Endothelial cell of umbilical vein (primary cell): Measurements from ENCODE around the gene DTD1. TPM values are rescaled to one million over a fixed set of nuclear protein-coding genes. Genes with fewer than 3 reads are reported as not detected.

ENCODE experiments used
- BruUV-seq: library from RNA; stranded (reverse); fragments of 400-500 nt; replicated peaks from 2 replicates; lab custom pipeline; 2021; lab: Mats Ljungman, UMichigan
- CTCF ChIA-PET: fragments of 300-600, 350-600 bp; sonication (Branson Sonifier 250); formaldehyde crosslinking; loops from one replicate; lab custom pipeline; 2021; ENCODE audit warnings: antibody characterized with exemption, inconsistent platforms; lab: Charles Lee
- POLR2A ChIA-PET: fragments of 300-600, 350-600 bp; sonication (Branson Sonifier 250); formaldehyde crosslinking; loops from one replicate; lab custom pipeline; 2021; ENCODE audit warnings: antibody characterized with exemption, inconsistent platforms; lab: Charles Lee
- DNase-seq: peaks from one replicate; pipeline ENCODE4 v3.0.0-alpha.2; 2011; ENCODE audit warnings: low read depth, low spot score
- FAIRE-seq: peaks from 2 replicates; lab custom pipeline; 2011; peaks lifted over from hg19 to GRCh38; lab: Jason Lieb, UNC
- H2AFZ ChIP-seq: 2 replicates; pipeline ENCODE4 v1.6.0; 2012; ENCODE audit warnings: low read depth, low read length, control low read depth, inconsistent platforms
- H3K27ac ChIP-seq: 2 replicates; pipeline ENCODE4 v1.5.1; 2011; ENCODE audit warnings: low read depth, mild to moderate bottlenecking, control low read depth, low read length, moderate library complexity; ENCODE audit not compliant: insufficient read depth
- H3K27me3 ChIP-seq, 2 experiments: 2 replicates each; pipeline versions ENCODE4 v1.6.0 to v1.6.1; 2011; ENCODE audit warnings: low read length in 2 of 2, mixed read lengths in 1 of 2; ENCODE audit not compliant: control insufficient read depth in 2 of 2, insufficient read depth in 2 of 2
- H3K36me3 ChIP-seq, 2 experiments: 2 replicates in 1 of 2; 3 replicates in 1 of 2; pipeline ENCODE4 v1.5.1; 2011; ENCODE audit warnings: low read length in 2 of 2, mild to moderate bottlenecking in 1 of 2, moderate library complexity in 1 of 2; ENCODE audit not compliant: control insufficient read depth in 2 of 2, insufficient read depth in 2 of 2; ENCODE audit errors: extremely low read depth in 1 of 2
- H3K4me1 ChIP-seq: 3 replicates; pipeline ENCODE4 v1.5.1; 2011; ENCODE audit warnings: mild to moderate bottlenecking, low read length; ENCODE audit not compliant: control insufficient read depth, insufficient read depth; ENCODE audit errors: extremely low read depth
- H3K4me2 ChIP-seq: 2 replicates; pipeline ENCODE4 v1.6.1; 2011; ENCODE audit warnings: low read length, control low read depth, mixed read lengths; ENCODE audit not compliant: insufficient read depth
- H3K4me3 ChIP-seq, 3 experiments: fragments of 200-600 bp in 1 of 3; sonication (generic), shearing (Covaris generic) in 1 of 3; replicated peaks in 1 of 3; 2 replicates each; pipeline ENCODE4 v1.5.1; 2011 to 2016; ENCODE audit warnings: control low read depth in 3 of 3, low read length in 3 of 3, mild to moderate bottlenecking in 2 of 3, inconsistent platforms in 1 of 3, low read depth in 1 of 3, moderate library complexity in 1 of 3; ENCODE audit not compliant: insufficient read depth in 1 of 3
- H3K79me2 ChIP-seq: 2 replicates; pipeline ENCODE4 v1.6.0; 2012; ENCODE audit warnings: low read length, inconsistent platforms; ENCODE audit not compliant: control insufficient read depth, insufficient read depth
- H3K9ac ChIP-seq: replicated peaks from 2 replicates; pipeline ENCODE3; 2011; ENCODE audit warnings: low read length, control low read depth; ENCODE audit not compliant: insufficient read depth; ENCODE audit errors: extremely low read depth
- H3K9me1 ChIP-seq: replicated peaks from 3 replicates; pipeline ENCODE4 v1.6.0; 2011; ENCODE audit warnings: mild to moderate bottlenecking, low read length; ENCODE audit not compliant: control insufficient read depth, insufficient read depth; ENCODE audit errors: extremely low read depth
- H3K9me3 ChIP-seq: replicated peaks from 2 replicates; pipeline ENCODE4 v1.5.1; 2012; ENCODE audit warnings: low read length, inconsistent platforms; ENCODE audit not compliant: control insufficient read depth, insufficient read depth
- H4K20me1 ChIP-seq: replicated peaks from 2 replicates; pipeline ENCODE3; 2011; ENCODE audit warnings: mild to moderate bottlenecking, low read length; ENCODE audit not compliant: control insufficient read depth, insufficient read depth; ENCODE audit errors: extremely low read depth
- EZH2 ChIP-seq: IDR thresholded peaks from 2 replicates; pipeline ENCODE4 v1.6.1; 2012; ENCODE audit warnings: borderline replicate concordance, low read depth, mild to moderate bottlenecking, moderate library complexity, low read length, inconsistent platforms; ENCODE audit not compliant: severe bottlenecking
- FOS ChIP-seq: IDR thresholded peaks from 2 replicates; pipeline ENCODE4 v1.6.1; 2011; ENCODE audit warnings: mild to moderate bottlenecking, low read length, moderate library complexity, borderline replicate concordance; ENCODE audit not compliant: insufficient read depth
- GATA2 ChIP-seq: IDR thresholded peaks from 2 replicates; pipeline ENCODE4 v1.7.0; 2011; ENCODE audit warnings: low read depth, mild to moderate bottlenecking, moderate library complexity, mixed read lengths, low read length; ENCODE audit not compliant: insufficient read length, insufficient read depth
- JUN ChIP-seq: IDR thresholded peaks from 2 replicates; pipeline ENCODE4 v1.6.1; 2011; ENCODE audit warnings: borderline replicate concordance, low read depth; ENCODE audit not compliant: insufficient read length, insufficient read depth
- MAX ChIP-seq: IDR thresholded peaks from 2 replicates; pipeline ENCODE4 v1.6.1; 2011; ENCODE audit not compliant: insufficient read depth, insufficient read length
- POLR2A ChIP-seq: IDR thresholded peaks from 2 replicates; pipeline ENCODE4 v1.6.1; 2012; ENCODE audit warnings: low read depth, mild to moderate bottlenecking, control low read depth, low read length
- POLR2AphosphoS5 ChIP-seq: IDR thresholded peaks from 2 replicates; pipeline ENCODE4 v1.6.1; 2012; ENCODE audit warnings: low read depth, mild to moderate bottlenecking, control low read depth, low read length, moderate library complexity; ENCODE audit not compliant: insufficient read depth
- dilution Hi-C: fragments of 300-500 bp; cut with MboI; formaldehyde crosslinking; loops from one replicate; pipeline ENCODE4 v1.15.0; 2019; ENCODE audit warnings: low sequenced_read_pairs; ENCODE audit not compliant: extremely low pct_ligation_motif_present
- intact Hi-C: fragments of 100-400 bp; cut with micrococcal nuclease; formaldehyde crosslinking; loops from one replicate; pipeline ENCODE4 v1.10.0; 2022
- polyA plus RNA-seq, 4 experiments: library from polyadenylated mRNA; depleted of rRNA in 3 of 4; stranded (reverse) in 3 of 4; unstranded in 1 of 4; fragments of >200 nt; gene quantifications; 2 replicates each; pipeline versions ENCODE4 v1.2.1 to v1.2.3, GENCODE V29; 2011 to 2012; ENCODE audit warnings: missing spikeins in 1 of 4
- total RNA-seq: library from RNA; stranded (reverse); gene quantifications from 2 replicates; pipeline ENCODE4 v1.2.3, GENCODE V29; 2021
- TF ChIP-seq, protein P1 (sequence below), 2 donors: IDR thresholded peaks; 1 replicate in 1 of 2; 2 replicates in 1 of 2; pipeline ENCODE4 v1.5.1; 2011; ENCODE audit warnings: low read length in 2 of 2, mild to moderate bottlenecking in 2 of 2, moderate library complexity in 2 of 2, control low read depth in 1 of 2, inconsistent platforms in 1 of 2, low read depth in 1 of 2; ENCODE audit not compliant: insufficient read depth in 1 of 2; ENCODE audit errors: extremely low read depth in 1 of 2

Gene DTD1
- total and polyA plus RNA-seq, 2 donors (not counting 3 experiments of a cell fraction or from before 2014, with no cell fraction given), result 48.2 to 50.8 TPM

- H3K9ac ChIP-seq, result no peak overlapping the region
- intact Hi-C loops (no loop called here), dilution Hi-C loops (no loop called here)
- H3K9me1 ChIP-seq, result no peaks in the 10 kb centered on the region
- H3K79me2 ChIP-seq, result no peaks in the 10 kb centered on the region
- no peaks in the 10 kb centered on the region for H3K9me3 ChIP-seq
- H3K4me1 ChIP-seq, result no peaks in the 10 kb centered on the region
- no peak overlapping the region for H3K4me3 ChIP-seq
- no TSS peak for BruUV-seq
- TF ChIP-seq JUN (no peak), GATA2 (no peak), MAX (no peak), EZH2 (no peak), POLR2AphosphoS5 (no peak), POLR2A (no peak), FOS (no peak)
- TF ChIP-seq, protein P1, sequence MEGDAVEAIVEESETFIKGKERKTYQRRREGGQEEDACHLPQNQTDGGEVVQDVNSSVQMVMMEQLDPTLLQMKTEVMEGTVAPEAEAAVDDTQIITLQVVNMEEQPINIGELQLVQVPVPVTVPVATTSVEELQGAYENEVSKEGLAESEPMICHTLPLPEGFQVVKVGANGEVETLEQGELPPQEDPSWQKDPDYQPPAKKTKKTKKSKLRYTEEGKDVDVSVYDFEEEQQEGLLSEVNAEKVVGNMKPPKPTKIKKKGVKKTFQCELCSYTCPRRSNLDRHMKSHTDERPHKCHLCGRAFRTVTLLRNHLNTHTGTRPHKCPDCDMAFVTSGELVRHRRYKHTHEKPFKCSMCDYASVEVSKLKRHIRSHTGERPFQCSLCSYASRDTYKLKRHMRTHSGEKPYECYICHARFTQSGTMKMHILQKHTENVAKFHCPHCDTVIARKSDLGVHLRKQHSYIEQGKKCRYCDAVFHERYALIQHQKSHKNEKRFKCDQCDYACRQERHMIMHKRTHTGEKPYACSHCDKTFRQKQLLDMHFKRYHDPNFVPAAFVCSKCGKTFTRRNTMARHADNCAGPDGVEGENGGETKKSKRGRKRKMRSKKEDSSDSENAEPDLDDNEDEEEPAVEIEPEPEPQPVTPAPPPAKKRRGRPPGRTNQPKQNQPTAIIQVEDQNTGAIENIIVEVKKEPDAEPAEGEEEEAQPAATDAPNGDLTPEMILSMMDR (IDR thresholded peaks at IDR 0.05; ENCODE audit: extremely low read depth in 1 of 2, insufficient read depth in 1 of 2, low read depth in 1 of 2, low read length in 2 of 2), result no peak
- H3K27ac ChIP-seq, result no peak overlapping the region
- DNase-seq (no peak), FAIRE-seq (no peak)
- H3K36me3 ChIP-seq, result peaks cover 16 to 26% of the 10 kb centered on the region in 2 experiments
- ChIA-PET CTCF (no interaction called here), POLR2A (no interaction called here)
- H3K4me2 ChIP-seq, result no peak overlapping the region
- no peaks in the 10 kb centered on the region for H3K27me3 ChIP-seq
- H4K20me1 ChIP-seq, result no peaks in the 10 kb centered on the region
- H2AFZ ChIP-seq, result no peak overlapping the region
Observed at GRCh38 chr20:18543932-18544331, 43.9 kb upstream of the DTD1 start.
